SK-N-MC (cell line): Measurements from ENCODE around the gene SPATA31D1.

Experiments used
- DNase-seq: peaks from one replicate; pipeline ENCODE4 v3.0.0-alpha.2; 2011; ENCODE audit warnings: low read depth, low spot score
- H3K27ac ChIP-seq: fragments of 200-600 bp; sonication (generic); 2 replicates; pipeline ENCODE4 v1.5.1; 2016; ENCODE audit warnings: mixed run types
- H3K36me3 ChIP-seq: fragments of 200-600 bp; sonication (generic); 2 replicates; pipeline ENCODE4 v1.6.1; 2017; ENCODE audit warnings: antibody characterized with exemption, low read length, mixed read lengths; ENCODE audit not compliant: insufficient read depth
- H3K4me3 ChIP-seq: fragments of 200-600 bp; sonication (generic); 2 replicates; pipeline ENCODE4 v1.5.1; 2016
- H3K9ac ChIP-seq: fragments of 200-600 bp; sonication (generic); 2 replicates; pipeline ENCODE4 v1.8.0; 2017; ENCODE audit warnings: mixed run types, mixed read lengths; ENCODE audit not compliant: insufficient read length
- H3K9me3 ChIP-seq: fragments of 200-600 bp; sonication (generic); 2 replicates; pipeline ENCODE4 v1.6.1; 2017; ENCODE audit warnings: low read depth, mild to moderate bottlenecking, antibody characterized with exemption, low read length, moderate library complexity, mixed read lengths
- EZH2 ChIP-seq: fragments of 200-600 bp; sonication (generic); IDR thresholded peaks from one replicate; pipeline ENCODE4 v1.6.1; 2017; ENCODE audit warnings: antibody characterized with exemption
- FOXP2 ChIP-seq: optimal IDR thresholded peaks from 2 replicates; pipeline ENCODE3; 2011; ENCODE audit warnings: mild to moderate bottlenecking, moderate library complexity; ENCODE audit not compliant: insufficient read depth; ENCODE audit errors: extremely low read length, control extremely low read depth
- POLR2AphosphoS5 ChIP-seq: IDR thresholded peaks from 2 replicates; pipeline ENCODE4 v1.6.1; 2012; ENCODE audit warnings: mild to moderate bottlenecking, low read depth, low read length, borderline replicate concordance

The SPATA31D1 gene

DNA sequence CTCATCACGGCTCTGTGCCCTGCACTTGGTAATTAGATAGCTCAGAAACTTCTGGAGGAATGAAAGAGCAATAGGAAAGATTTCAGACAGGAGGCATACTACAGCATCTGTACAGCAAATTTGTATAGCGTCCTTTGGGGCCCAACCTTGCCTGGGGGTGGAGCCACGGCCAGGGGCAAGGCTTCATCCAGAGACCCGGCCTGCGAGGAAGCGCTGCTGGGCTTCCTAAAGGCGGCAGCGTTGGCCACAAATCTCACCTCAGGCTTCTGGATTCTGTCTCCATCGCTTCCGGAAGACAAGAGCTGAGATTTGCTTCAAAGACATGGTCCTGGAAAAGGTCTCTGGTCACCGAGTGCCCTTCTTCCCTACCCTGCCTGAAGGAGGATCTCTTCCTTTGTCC, 12.2 kb upstream of the SPATA31D1 start:
- Histone ChIP-seq H3K9me3 (no peaks in the 10 kb centered on the region), H3K27ac (no peak overlapping the region), H3K4me3 (no peak overlapping the region), H3K36me3 (no peaks in the 10 kb centered on the region), H3K9ac (no peak overlapping the region)
- DNase-seq: no peak
- TF ChIP-seq FOXP2: no peak
- no peak for TF ChIP-seq EZH2
- no peak for TF ChIP-seq POLR2AphosphoS5

DNA sequence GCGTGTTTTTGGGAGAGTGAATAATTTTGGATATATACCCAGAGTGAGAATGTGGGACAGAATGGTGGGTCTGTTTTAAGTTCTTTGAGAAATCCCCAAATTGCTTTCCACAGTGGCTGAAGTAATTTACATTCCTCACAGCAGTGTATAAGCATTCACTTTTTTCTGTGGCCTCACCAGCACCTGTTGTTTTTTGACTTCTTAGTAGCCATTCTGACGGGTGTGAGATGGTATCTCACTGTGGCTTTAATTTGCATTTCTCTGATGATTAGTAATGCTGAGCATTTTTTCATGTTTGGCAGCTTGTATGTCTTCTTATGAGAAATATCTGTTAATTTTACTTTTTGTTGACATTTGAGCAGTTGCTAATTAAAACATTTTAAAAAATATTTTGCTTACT, 9.4 kb upstream of the SPATA31D1 start:
- Histone ChIP-seq H3K27ac (no peak overlapping the region), H3K36me3 (no peaks in the 10 kb centered on the region), H3K9me3 (no peaks in the 10 kb centered on the region), H3K4me3 (no peak overlapping the region), H3K9ac (no peak overlapping the region)
- no peak for DNase-seq
- TF ChIP-seq POLR2AphosphoS5 (no peak), EZH2 (no peak), FOXP2 (no peak)

- Histone ChIP-seq H3K9me3 (no peaks in the 10 kb centered on the region), H3K4me3 (no peak overlapping the region), H3K36me3 (no peaks in the 10 kb centered on the region), H3K9ac (no peak overlapping the region), H3K27ac (no peak overlapping the region)
- DNase-seq: no peak
- TF ChIP-seq EZH2 (no peak), FOXP2 (no peak), POLR2AphosphoS5 (no peak)
Measured at GRCh38 chr9:81980568-81980967, 8.0 kb upstream of the SPATA31D1 start.

- H3K36me3 ChIP-seq: no peaks in the 10 kb centered on the region
- no peaks in the 10 kb centered on the region for H3K9me3 ChIP-seq
- H3K9ac ChIP-seq: no peak overlapping the region
- no peak overlapping the region for H3K27ac ChIP-seq
- TF ChIP-seq EZH2: no peak
- TF ChIP-seq POLR2AphosphoS5: no peak
- TF ChIP-seq FOXP2: no peak
- H3K4me3 ChIP-seq: no peak overlapping the region
- DNase-seq: no peak
Measured at GRCh38 chr9:81981883-81982282, 6.7 kb upstream of the SPATA31D1 start.

DNA sequence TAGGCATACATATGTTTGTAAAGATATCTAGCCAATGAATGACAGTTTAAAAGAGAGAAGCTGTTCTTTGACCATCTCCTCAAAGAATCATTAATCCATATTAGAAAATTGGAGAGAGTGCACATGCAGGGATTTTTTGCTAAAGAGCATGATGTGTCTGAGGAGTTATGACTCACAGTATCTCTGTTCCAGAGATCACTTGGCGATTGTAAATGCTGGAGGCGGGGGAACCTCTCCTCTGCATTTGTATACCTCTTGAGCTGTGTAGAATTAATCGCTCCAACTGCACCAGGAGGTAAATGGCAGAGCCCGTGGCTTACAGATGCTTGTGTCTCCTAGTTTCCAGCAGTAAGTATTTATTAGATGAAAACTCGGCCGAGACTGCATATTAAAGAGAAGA, 3.6 kb upstream of the SPATA31D1 start:
- no peak overlapping the region for H3K27ac ChIP-seq
- H3K36me3 ChIP-seq: no peaks in the 10 kb centered on the region
- TF ChIP-seq POLR2AphosphoS5 (no peak), EZH2 (no peak), FOXP2 (no peak)
- no peak overlapping the region for H3K4me3 ChIP-seq
- H3K9me3 ChIP-seq: no peaks in the 10 kb centered on the region
- no peak overlapping the region for H3K9ac ChIP-seq
- no peak for DNase-seq

- H3K9me3 ChIP-seq: no peaks in the 10 kb centered on the region
- no peaks in the 10 kb centered on the region for H3K36me3 ChIP-seq
- no peak overlapping the region for H3K9ac ChIP-seq
- DNase-seq: no peak
- no peak overlapping the region for H3K27ac ChIP-seq
- H3K4me3 ChIP-seq: no peak overlapping the region
- no peak for TF ChIP-seq EZH2
- TF ChIP-seq FOXP2: no peak
Measured at GRCh38 chr9:81986051-81986450, 2.5 kb upstream of the SPATA31D1 start.

GRCh38 chr9:81989700-81990099, 1.1 kb downstream of the SPATA31D1 start:
- DNase-seq: no peak
- no peak overlapping the region for H3K4me3 ChIP-seq
- H3K9ac ChIP-seq: no peak overlapping the region
- no peaks in the 10 kb centered on the region for H3K9me3 ChIP-seq
- TF ChIP-seq FOXP2: no peak
- TF ChIP-seq EZH2: no peak
- no peak for TF ChIP-seq POLR2AphosphoS5
- H3K36me3 ChIP-seq: no peaks in the 10 kb centered on the region
- H3K27ac ChIP-seq: no peak overlapping the region

DNA sequence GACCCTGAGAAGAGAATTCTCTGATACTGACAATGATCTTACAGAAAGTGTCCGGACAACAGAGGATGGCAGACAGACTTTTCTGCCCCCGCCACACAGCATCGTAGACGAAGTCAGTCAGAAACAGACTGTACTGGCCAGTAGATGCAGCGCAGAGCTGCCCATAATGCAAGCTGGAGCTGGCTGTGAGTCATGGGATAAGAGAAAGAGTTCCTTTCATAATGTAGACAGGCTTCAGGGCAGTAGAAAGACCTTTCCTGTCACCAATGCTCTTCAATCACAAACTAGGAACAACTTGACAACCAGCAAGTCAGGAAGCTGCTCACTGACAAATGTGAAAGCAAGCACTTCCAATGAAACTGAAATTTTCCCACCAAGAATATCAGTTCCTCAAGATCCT, 5.1 kb downstream of the SPATA31D1 start:
- Histone ChIP-seq H3K4me3 (no peak overlapping the region), H3K36me3 (no peaks in the 10 kb centered on the region), H3K9me3 (no peaks in the 10 kb centered on the region), H3K27ac (no peak overlapping the region), H3K9ac (no peak overlapping the region)
- TF ChIP-seq FOXP2 (no peak), EZH2 (no peak), POLR2AphosphoS5 (no peak)
- no peak for DNase-seq

- DNase-seq: no peak
- Histone ChIP-seq H3K27ac (no peak overlapping the region), H3K4me3 (no peak overlapping the region), H3K9ac (no peak overlapping the region), H3K9me3 (no peaks in the 10 kb centered on the region), H3K36me3 (no peaks in the 10 kb centered on the region)
- TF ChIP-seq POLR2AphosphoS5: no peak
- TF ChIP-seq EZH2: no peak
- no peak for TF ChIP-seq FOXP2
Measured at GRCh38 chr9:81999806-82000205, 11.2 kb downstream of the SPATA31D1 start.

DNA sequence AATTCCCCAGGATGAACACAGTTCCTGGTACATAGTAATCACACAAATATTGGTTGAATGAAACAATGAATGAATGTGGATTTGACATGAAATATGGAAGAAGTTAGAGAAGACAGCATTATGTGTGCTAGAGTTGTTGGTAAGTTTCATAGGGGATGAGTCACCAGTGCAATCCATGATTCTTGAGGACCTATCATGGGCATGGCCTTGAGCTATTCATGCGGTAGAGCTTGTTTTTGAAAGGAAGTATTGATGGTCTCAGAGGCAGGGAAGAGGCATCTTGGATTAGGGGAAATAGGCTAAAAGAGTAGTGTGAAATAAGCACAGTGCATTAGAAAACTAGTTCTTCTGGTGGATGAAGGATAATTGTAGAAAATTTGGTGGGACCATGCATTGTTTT, 22.1 kb downstream of the SPATA31D1 start:
- Histone ChIP-seq H3K9ac (no peak overlapping the region), H3K27ac (no peak overlapping the region), H3K4me3 (no peak overlapping the region), H3K36me3 (no peaks in the 10 kb centered on the region), H3K9me3 (no peaks in the 10 kb centered on the region)
- DNase-seq: no peak
- TF ChIP-seq FOXP2 (no peak), POLR2AphosphoS5 (no peak), EZH2 (no peak)
